Bronchial epithelial cell (primary cell): ENCODE data around the gene PRR19. TPM values are rescaled to one million over a fixed set of nuclear protein-coding genes. Genes with fewer than 3 reads are reported as not detected.
"Not testable (repeated sequence)": the region's sequence is repeated elsewhere in the genome, so short reads cannot be mapped to it uniquely, and the experiment has no call there.

Experiments used
- DNase-seq: peaks from one replicate; pipeline ENCODE4 v3.0.0-alpha.2; 2010; ENCODE audit warnings: low read depth
- FAIRE-seq: peaks from 2 replicates; lab custom pipeline; 2011; peaks lifted over from hg19 to GRCh38; lab: Jason Lieb, UNC
- H3K27me3 ChIP-seq: 2 replicates; pipeline ENCODE4 v1.5.1; 2011; ENCODE audit warnings: low read length; ENCODE audit not compliant: control insufficient read depth, insufficient read depth
- H3K36me3 ChIP-seq: 2 replicates; pipeline ENCODE4 v1.5.1; 2011; ENCODE audit warnings: low read length; ENCODE audit not compliant: control insufficient read depth, insufficient read depth
- H3K4me3 ChIP-seq: 2 replicates; pipeline ENCODE4 v1.5.1; 2011; ENCODE audit warnings: mild to moderate bottlenecking, low read depth, low read length, control low read depth
- CTCF ChIP-seq: IDR thresholded peaks from 2 replicates; pipeline ENCODE4 v1.5.1; 2011; ENCODE audit warnings: mild to moderate bottlenecking, moderate library complexity, low read length, control low read depth, inconsistent platforms; ENCODE audit not compliant: insufficient read depth, severe bottlenecking
- total RNA-seq: library from RNA; depleted of rRNA; stranded (reverse); fragments of >200 nt; gene quantifications from 2 replicates; pipeline ENCODE4 v1.2.1, GENCODE V29; 2014

The PRR19 gene
- total RNA-seq, 1 donor from 2014 or later: not detected

DNA sequence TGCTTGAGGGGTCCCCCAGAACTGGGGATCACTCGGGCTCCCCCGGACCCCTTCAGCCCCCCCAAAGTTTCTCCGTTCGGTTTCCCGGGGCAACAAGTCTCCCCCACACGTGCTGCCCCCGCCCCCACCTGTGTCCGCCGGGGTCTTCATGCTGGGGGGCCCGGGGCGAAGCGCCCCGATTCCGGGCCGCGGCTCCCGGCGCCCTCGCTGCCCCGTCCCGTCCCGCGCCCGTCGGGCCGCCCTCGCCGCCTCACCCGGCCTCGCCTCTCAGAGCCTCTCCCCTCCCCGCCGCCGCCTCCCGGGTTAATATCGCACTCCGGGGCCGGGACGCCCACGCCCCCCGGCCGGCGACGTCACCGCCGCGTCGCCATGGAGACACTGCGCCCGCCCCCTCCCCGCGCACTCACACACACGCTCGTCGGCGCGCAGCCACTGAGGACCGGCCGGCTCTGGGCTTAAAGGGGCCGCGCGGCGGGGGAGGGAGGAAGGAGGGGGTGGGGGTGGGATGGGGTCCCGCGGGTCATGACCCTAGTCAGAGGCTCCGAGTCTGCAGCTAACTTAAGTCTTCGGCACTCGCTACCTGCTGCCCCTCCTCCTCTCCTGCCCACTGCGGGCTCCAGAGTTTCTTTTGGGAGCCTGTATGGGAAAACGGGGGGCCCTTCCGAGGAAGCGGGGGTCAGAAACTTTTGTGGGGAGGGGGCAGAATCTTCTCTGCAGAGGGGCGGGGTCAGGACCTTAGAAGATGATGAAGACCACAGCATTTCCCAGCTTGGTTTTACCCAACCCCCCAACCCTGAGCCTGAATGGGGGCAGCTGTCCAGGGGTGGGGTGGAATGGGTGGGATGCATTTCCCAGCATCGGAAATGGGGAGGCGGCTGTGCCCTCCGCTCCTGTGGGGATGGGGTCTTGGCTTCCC lies 46.8 kb upstream of the PRR19 start, which contains the start of gene ERF:
Gene ERF (minus strand): TSS at position 279 of the 916 bp plus-strand sequence. CDS start 129 bp downstream, at position 150.
- FAIRE-seq (no peak), DNase-seq (peak; percentile 65)
- H3K4me3 ChIP-seq: peak within 1 kb of the TSS; percentile 76
- TF ChIP-seq CTCF: no peak
- peaks cover 4% of the 10 kb centered on the region for H3K36me3 ChIP-seq
- no peaks in the 10 kb centered on the region for H3K27me3 ChIP-seq

- no peak for FAIRE-seq
- Histone ChIP-seq H3K36me3 (peaks cover under 1% of the 10 kb centered on the region), H3K27me3 (no peaks in the 10 kb centered on the region), H3K4me3 (peak overlapping the region; percentile 76)
- TF ChIP-seq CTCF: no peak
- no peak for DNase-seq
Observed at GRCh38 chr19:42255766-42256745, 45.9 kb upstream of the PRR19 start.

- DNase-seq, H3K36me3 ChIP-seq, H3K4me3 ChIP-seq, FAIRE-seq, H3K27me3 ChIP-seq: not testable (repeated sequence)
Observed at GRCh38 chr19:42257842-42258241, 44.1 kb upstream of the PRR19 start.

GRCh38 chr19:42261763-42262162 lies 40.2 kb upstream of the PRR19 start:
- no peaks in the 10 kb centered on the region for H3K36me3 ChIP-seq
- H3K27me3 ChIP-seq: no peaks in the 10 kb centered on the region
- no peak for DNase-seq
- no peak overlapping the region for H3K4me3 ChIP-seq
- FAIRE-seq: no peak
- no peak for TF ChIP-seq CTCF

DNA sequence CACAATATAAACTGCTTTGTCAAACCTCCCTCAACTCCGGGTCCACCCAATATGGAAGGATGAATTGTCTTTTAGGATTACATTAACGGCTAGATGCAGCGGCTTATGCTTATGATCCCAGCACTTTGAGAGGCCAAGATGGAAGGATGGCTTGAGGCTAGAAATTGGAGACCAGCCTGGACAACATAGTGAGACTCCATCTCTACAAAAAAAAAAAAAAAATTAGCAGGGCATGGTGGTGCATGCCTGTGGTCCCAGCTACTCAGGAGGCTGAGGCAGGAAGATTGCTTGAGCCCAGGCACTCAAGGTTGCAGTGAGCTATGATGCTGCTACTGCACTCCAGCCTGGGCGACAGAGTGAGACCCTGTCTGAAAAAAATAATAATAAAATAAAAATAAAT lies 35.8 kb upstream of the PRR19 start:
- H3K4me3 ChIP-seq, H3K27me3 ChIP-seq, DNase-seq, H3K36me3 ChIP-seq, FAIRE-seq: not testable (repeated sequence)

- not testable (repeated sequence) for DNase-seq, H3K4me3 ChIP-seq, H3K27me3 ChIP-seq, FAIRE-seq, H3K36me3 ChIP-seq
Observed at GRCh38 chr19:42266928-42267603, 34.9 kb upstream of the PRR19 start.
